Muscle of leg (tissue), 11 donors: ENCODE results near the gene KIAA1755. TPM values are rescaled to one million over a fixed set of nuclear protein-coding genes. Genes with fewer than 3 reads are reported as not detected.

ENCODE experiments used
- DNase-seq: peaks from one replicate; pipeline ENCODE4 v3.0.0; 2013
- H3K27ac ChIP-seq: one replicate; pipeline ENCODE4 v1.5.1; 2013; ENCODE audit warnings: mild to moderate bottlenecking, low read length, control low read depth
- H3K27me3 ChIP-seq: one replicate; pipeline ENCODE4 v1.6.1; 2013; ENCODE audit warnings: low read length; ENCODE audit not compliant: control insufficient read depth, insufficient read depth
- H3K36me3 ChIP-seq: one replicate; pipeline ENCODE4 v1.6.1; 2013; ENCODE audit warnings: low read length; ENCODE audit not compliant: control insufficient read depth, insufficient read depth
- H3K4me1 ChIP-seq: one replicate; pipeline ENCODE4 v1.6.1; 2013; ENCODE audit warnings: low read length; ENCODE audit not compliant: control insufficient read depth, insufficient read depth
- H3K4me3 ChIP-seq: one replicate; pipeline ENCODE4 v1.5.1; 2013; ENCODE audit warnings: low read length, control low read depth
- H3K9me3 ChIP-seq: replicated peaks from 2 replicates; pipeline ENCODE4 v1.6.1; 2013; ENCODE audit warnings: low read depth, low read length; ENCODE audit not compliant: control insufficient read depth
- WGBS: methylation state at CpG from one replicate; pipeline ENCODE4 v1.1.5; 2013; ENCODE audit warnings: missing lambda C conversion rate; ENCODE audit not compliant: insufficient coverage; 5-methylcytosine and 5-hydroxymethylcytosine counted together
- polyA plus RNA-seq, 8 donors: library from polyadenylated mRNA; unstranded; fragments of 120-200 nt; gene quantifications; one replicate each; pipeline versions ENCODE4 v1.2.1 to v1.2.3, GENCODE V29; 2013; ENCODE audit warnings: inconsistent platforms in 1 of 8, low replicate concordance in 1 of 8; ENCODE audit not compliant: insufficient read length in 8 of 8, insufficient read depth in 1 of 8
- total RNA-seq: library from RNA; stranded (reverse); fragments of 120-200 nt; gene quantifications from one replicate; pipeline ENCODE4 v1.2.4, GENCODE V29; 2013

Gene KIAA1755
- total and polyA plus RNA-seq, 9 donors = 5.0 to 19.6 (median 9.7) TPM

DNA sequence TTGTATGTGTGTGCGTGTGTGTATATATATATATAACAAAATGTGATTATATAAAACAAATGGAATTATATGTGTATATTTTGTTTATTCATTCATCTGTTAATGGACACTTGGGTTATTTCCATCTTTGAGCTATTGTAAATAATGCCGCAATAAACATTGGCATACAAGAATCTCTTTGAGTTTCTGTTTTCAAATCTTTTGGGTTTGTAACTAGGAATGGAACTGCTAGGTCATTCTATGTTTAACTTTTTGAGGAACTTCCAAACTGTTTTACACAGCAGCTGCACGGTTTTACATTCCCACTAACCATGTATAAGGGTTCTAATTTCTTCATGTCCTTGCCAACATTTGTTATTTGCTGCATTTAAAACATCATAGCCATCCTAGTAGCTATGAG, 55.5 kb downstream of the KIAA1755 start:
- Histone ChIP-seq H3K27me3 (no peaks in the 10 kb centered on the region), H3K36me3 (no peaks in the 10 kb centered on the region), H3K4me1 (peaks cover 5% of the 10 kb centered on the region), H3K9me3 (peaks cover 3% of the 10 kb centered on the region), H3K4me3 (no peak overlapping the region), H3K27ac (no peak overlapping the region)
- DNase-seq = no peak
- WGBS = no CpG with 5 or more reads among the region's 3 CpGs

DNA sequence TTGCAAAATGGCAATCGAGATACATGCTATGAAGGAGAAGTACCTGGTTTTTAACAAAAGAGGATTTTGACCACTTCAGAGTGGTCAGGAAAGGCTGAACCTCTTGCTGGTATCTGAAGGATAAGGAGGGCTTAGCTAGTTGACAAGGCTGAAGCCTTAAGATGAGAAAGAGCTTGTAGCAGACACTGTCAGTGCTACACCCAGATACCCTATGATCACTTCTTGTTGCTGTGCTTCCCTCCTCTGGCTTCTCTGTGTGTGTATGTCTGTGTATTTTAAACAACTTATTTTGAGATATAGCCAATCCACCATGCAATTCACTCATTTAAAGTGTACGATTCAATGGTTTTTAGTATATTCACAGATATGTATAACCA, 56.6 kb downstream of the KIAA1755 start:
- peaks cover 3% of the 10 kb centered on the region for H3K9me3 ChIP-seq
- no peaks in the 10 kb centered on the region for H3K27me3 ChIP-seq

DNA sequence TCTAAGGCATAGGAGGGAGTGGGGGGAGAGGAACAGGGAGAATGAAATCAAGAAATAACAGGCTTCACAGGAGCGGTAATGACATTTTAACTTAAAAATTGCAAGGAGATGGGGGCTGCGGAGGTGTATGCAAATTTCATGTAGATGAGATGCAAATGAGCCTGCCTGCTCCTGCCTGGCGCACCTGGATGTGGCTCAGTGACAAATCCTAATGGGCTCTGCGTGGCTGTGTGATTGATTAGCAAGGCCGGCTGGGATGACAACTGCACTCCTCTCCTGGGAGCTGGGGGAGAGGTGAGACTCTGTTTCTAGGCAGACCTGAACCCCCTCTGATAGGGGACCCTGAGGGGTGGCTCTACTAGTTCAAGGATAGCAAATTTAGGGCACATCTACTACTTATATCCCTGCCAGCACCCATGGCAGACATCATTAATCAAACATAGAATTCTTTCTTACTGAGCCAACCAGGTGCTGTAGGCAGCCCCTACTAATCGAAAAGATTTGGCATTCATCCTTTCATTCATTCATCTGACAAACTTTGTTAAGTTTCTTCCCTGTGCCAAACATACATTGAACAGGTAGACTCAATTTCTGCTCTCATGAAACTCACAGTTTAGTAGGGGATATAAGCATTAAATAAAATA, 57.1 kb downstream of the KIAA1755 start:
- whole genome bisulfite sequencing = 51% methylated on average over 5 of the region's 6 CpGs
- Histone ChIP-seq H3K9me3 (peaks cover 3% of the 10 kb centered on the region), H3K36me3 (no peaks in the 10 kb centered on the region), H3K27ac (no peak overlapping the region), H3K4me3 (no peak overlapping the region), H3K27me3 (no peaks in the 10 kb centered on the region), H3K4me1 (peaks cover 3% of the 10 kb centered on the region)
- DNase-seq = no peak

More for the DNA sequence above, 56.6 kb downstream of the KIAA1755 start:
- Histone ChIP-seq H3K4me3 (no peak overlapping the region), H3K27ac (no peak overlapping the region), H3K36me3 (no peaks in the 10 kb centered on the region), H3K4me1 (peaks cover 6% of the 10 kb centered on the region)
- 83% methylated on average over 1 of the region's 2 CpGs for WGBS
- no peak for DNase-seq

DNA sequence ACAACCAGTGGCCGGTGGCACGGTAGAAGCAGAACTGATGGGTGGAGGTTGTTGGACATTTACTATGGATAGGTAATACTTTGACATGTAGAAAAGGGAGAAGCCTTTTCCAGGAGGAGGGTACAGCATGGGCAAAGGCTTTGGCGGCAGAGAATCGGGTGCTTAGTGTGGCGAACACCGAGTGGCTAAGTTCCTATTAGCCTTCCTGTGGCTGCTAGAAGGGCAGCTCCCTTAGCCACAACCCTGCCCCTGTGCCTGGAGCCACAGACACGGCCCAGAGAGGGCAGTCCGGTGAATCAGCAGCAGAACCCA, 57.6 kb downstream of the KIAA1755 start:
- Histone ChIP-seq H3K36me3 (no peaks in the 10 kb centered on the region), H3K4me3 (no peak overlapping the region), H3K27ac (no peak overlapping the region), H3K27me3 (no peaks in the 10 kb centered on the region), H3K4me1 (peaks cover 3% of the 10 kb centered on the region), H3K9me3 (peaks cover 3% of the 10 kb centered on the region)
- 89% methylated on average over 6 of the region's 8 CpGs for WGBS
- DNase-seq = no peak

DNA sequence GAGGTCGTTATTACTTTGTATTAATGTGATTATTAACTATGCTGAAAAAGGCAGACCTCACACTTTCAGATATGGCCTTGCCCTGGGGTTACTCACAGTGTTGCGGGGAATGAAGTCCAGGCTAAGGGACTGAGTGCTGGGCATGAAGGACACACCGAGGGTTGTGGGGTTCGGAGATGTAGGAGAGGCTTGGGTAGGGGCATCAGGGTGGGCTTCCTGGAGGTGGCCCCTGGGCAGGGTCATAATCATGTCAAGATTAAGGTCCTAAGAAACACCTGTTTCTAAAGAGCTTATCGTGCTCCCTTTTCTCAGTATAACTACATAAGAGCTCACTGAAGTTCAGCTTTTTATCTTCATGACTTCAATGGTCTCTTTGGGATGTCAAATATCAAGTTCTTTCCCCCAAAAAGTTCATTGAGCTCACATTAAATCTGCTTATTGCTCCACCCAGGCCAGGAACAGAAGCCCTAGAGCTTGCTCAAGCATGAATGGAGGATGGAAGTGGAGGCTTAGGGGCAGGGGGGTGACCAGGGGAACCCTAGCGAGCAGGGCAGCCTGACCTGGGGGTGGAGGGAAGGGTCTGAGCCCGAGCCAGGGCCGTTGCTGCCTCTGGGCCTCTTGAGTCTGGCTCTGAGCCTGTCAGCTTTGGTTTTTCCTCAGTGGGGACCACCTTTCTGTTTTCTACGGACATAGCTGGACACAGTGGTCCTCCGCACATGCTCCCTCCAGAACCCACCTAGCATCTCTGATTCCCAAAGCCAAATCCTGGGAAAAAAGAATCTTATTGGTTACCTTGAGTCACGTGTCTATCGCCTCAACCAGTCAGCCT, 58.2 kb downstream of the KIAA1755 start:
- no peak overlapping the region for H3K4me3 ChIP-seq
- DNase-seq = no peak
- H3K27ac ChIP-seq = no peak overlapping the region
- H3K36me3 ChIP-seq = no peaks in the 10 kb centered on the region
- H3K27me3 ChIP-seq = no peaks in the 10 kb centered on the region
- WGBS = 77% methylated on average over 5 of the region's 12 CpGs
- peaks cover 3% of the 10 kb centered on the region for H3K4me1 ChIP-seq
- H3K9me3 ChIP-seq = peaks cover 3% of the 10 kb centered on the region

GRCh38 chr20:38201356-38201755, 59.2 kb downstream of the KIAA1755 start:
- peaks cover 2% of the 10 kb centered on the region for H3K9me3 ChIP-seq
- WGBS = 40% methylated on average over 2 of the region's 6 CpGs
- no peaks in the 10 kb centered on the region for H3K27me3 ChIP-seq
- peaks cover 6% of the 10 kb centered on the region for H3K4me1 ChIP-seq
- H3K27ac ChIP-seq = no peak overlapping the region
- H3K4me3 ChIP-seq = no peak overlapping the region
- H3K36me3 ChIP-seq = no peaks in the 10 kb centered on the region
- DNase-seq = no peak

DNA sequence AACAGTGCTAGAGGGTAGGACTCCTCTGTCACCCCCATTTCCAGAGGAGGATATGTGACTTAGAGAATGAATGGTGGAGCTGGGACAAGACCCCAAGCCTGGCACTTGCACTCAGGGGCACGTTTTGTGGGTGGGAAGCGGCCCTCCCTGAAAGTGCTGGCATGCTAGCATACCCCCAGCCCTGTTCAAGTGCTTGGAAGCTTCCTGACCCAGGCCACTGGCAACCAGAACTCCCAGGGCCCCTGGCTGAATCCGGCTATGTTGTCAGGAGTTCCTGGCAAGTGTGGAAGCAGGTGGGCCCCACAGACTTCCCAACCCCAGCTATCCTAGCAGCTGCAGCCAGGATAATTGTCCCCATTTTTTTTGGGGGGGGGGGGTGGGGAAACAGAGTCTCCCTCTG, 59.9 kb downstream of the KIAA1755 start:
- DNase-seq = no peak

DNA sequence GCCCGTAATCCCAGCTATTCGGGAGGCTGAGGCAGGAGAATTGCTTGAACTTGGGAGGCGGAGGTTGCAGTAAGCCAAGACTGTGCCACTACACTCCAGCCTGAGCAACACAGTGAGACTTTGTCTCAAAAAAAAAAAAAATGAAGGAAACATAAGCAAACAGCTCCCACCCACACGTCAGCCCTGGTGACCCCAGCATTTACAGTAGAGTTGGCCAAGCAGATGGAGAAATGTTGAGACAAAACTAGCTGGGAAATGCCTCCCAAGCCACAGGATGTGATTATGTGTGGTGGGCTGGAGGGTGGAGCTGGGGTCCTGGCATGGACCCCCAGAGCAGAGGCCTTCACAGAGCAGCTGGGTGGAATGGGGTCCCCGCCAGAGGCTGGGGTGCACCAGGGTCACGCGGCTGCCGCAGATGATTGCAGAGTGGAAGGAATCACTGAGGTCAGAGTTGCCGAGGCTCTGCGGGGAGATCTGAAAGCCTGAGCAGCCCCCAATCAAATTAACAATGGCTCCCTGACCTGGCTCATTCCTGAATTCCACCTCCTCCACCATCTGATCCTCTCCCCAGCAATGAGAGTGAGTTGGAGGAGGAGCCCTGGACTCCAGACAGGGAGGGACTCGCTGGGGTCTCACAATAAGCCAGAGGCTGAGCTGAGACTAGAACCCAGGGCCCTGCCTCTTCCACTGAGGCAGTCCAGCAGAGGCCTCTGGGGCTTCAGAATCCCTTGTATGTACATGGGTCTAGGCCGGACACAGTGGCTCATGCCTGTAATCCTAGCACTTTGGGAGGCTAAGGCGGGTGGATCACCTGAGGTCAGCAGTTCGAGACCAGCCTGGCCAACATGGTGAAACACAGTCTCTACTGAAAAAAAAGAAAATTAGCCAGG, 60.8 kb downstream of the KIAA1755 start:
- 94% methylated on average over 7 of the region's 14 CpGs for WGBS
- Histone ChIP-seq H3K27me3 (no peaks in the 10 kb centered on the region), H3K4me3 (no peak overlapping the region), H3K4me1 (peaks cover 17% of the 10 kb centered on the region), H3K27ac (no peak overlapping the region), H3K9me3 (no peaks in the 10 kb centered on the region), H3K36me3 (no peaks in the 10 kb centered on the region)
- no peak for DNase-seq

More for the DNA sequence above, 59.9 kb downstream of the KIAA1755 start:
- H3K4me1 ChIP-seq = peaks cover 10% of the 10 kb centered on the region
- no peaks in the 10 kb centered on the region for H3K9me3 ChIP-seq
- no peak overlapping the region for H3K4me3 ChIP-seq
- no peak overlapping the region for H3K27ac ChIP-seq
- no peaks in the 10 kb centered on the region for H3K36me3 ChIP-seq
- H3K27me3 ChIP-seq = no peaks in the 10 kb centered on the region
- 57% methylated on average over 3 of the region's 3 CpGs for WGBS

- 78% methylated on average over 5 of the region's 8 CpGs for WGBS
- DNase-seq = no peak
- H3K36me3 ChIP-seq = no peaks in the 10 kb centered on the region
- H3K27me3 ChIP-seq = no peaks in the 10 kb centered on the region
- H3K27ac ChIP-seq = no peak overlapping the region
- H3K4me1 ChIP-seq = peaks cover 17% of the 10 kb centered on the region
- no peaks in the 10 kb centered on the region for H3K9me3 ChIP-seq
- H3K4me3 ChIP-seq = no peak overlapping the region
Observed at GRCh38 chr20:38198238-38198861, 62.2 kb downstream of the KIAA1755 start.

- Histone ChIP-seq H3K4me1 (peaks cover 17% of the 10 kb centered on the region), H3K4me3 (no peak overlapping the region), H3K9me3 (no peaks in the 10 kb centered on the region), H3K27me3 (no peaks in the 10 kb centered on the region), H3K27ac (no peak overlapping the region), H3K36me3 (no peaks in the 10 kb centered on the region)
- no CpG with 5 or more reads among the region's 1 CpG for WGBS
- DNase-seq = no peak
Observed at GRCh38 chr20:38197619-38198018, 62.9 kb downstream of the KIAA1755 start.
